DMS79 (cell line): Measurements from ENCODE around the gene CPT1C.

Experiments used
- DNase-seq: peaks from one replicate; lab custom pipeline; 2025; lab: John Stamatoyannopoulos, UW

CPT1C gene

GRCh38 chr19:49681830-49682229 lies 9.1 kb upstream of the CPT1C start:
- DNase-seq, result no peak

- DNase-seq, result no peak
These were observed 8.6 kb upstream of the CPT1C start for GRCh38 chr19:49682274-49682673.

GRCh38 chr19:49683814-49684250 lies 7.1 kb upstream of the CPT1C start:
- DNase-seq, result no peak

- DNase-seq, result no peak
These were observed 6.5 kb upstream of the CPT1C start for GRCh38 chr19:49684251-49684982.

GRCh38 chr19:49684983-49685553 lies 5.8 kb upstream of the CPT1C start:
- DNase-seq, result no peak

GRCh38 chr19:49685845-49686332 lies 5.0 kb upstream of the CPT1C start:
- DNase-seq, result no peak

GRCh38 chr19:49686503-49687088 lies 4.3 kb upstream of the CPT1C start:
- DNase-seq, result no peak

- DNase-seq, result no peak
These were observed 3.8 kb upstream of the CPT1C start for GRCh38 chr19:49687150-49687549.

GRCh38 chr19:49687566-49688316 lies 3.2 kb upstream of the CPT1C start:
- no peak for DNase-seq

GRCh38 chr19:49688531-49689132 lies 2.3 kb upstream of the CPT1C start:
- DNase-seq, result no peak

- DNase-seq, result peak; percentile 51
These were observed 1.5 kb upstream of the CPT1C start, which contains the start of gene ADM5 for GRCh38 chr19:49689133-49690078. Gene ADM5, plus strand, starts transcription at chr19:49689594. Its CDS starts 244 bp downstream, at chr19:49689838.

GRCh38 chr19:49690079-49690655 lies 749 bp upstream of the CPT1C start:
- DNase-seq, result no peak

- peak; percentile 72 for DNase-seq
These were observed 579 bp downstream of the CPT1C start for GRCh38 chr19:49691243-49692146.

- DNase-seq, result no peak
These were observed 1.2 kb downstream of the CPT1C start for GRCh38 chr19:49692147-49692506.

- no peak for DNase-seq
These were observed 5.2 kb downstream of the CPT1C start for GRCh38 chr19:49696115-49696514.

GRCh38 chr19:49696865-49697264 lies 5.9 kb downstream of the CPT1C start:
- no peak for DNase-seq

- no peak for DNase-seq
These were observed 8.4 kb downstream of the CPT1C start for GRCh38 chr19:49699364-49699763.

GRCh38 chr19:49700563-49700962 lies 9.6 kb downstream of the CPT1C start:
- DNase-seq, result no peak

GRCh38 chr19:49701271-49701786 lies 10.4 kb downstream of the CPT1C start:
- no peak for DNase-seq
